Measurements from ENCODE around the gene ANO2. TPM values are rescaled to one million over a fixed set of nuclear protein-coding genes. Genes with fewer than 3 reads are reported as not detected.

Gene ANO2
- total RNA-seq, 1 donor from 2014 or later = 82.9 TPM

GRCh38 chr12:5534426-5535199, 410.4 kb downstream of the ANO2 start:
- no peak for DNase-seq

GRCh38 chr12:5533368-5533767, 411.7 kb downstream of the ANO2 start:
- no peak for DNase-seq

GRCh38 chr12:5525783-5526367, 419.2 kb downstream of the ANO2 start:
- DNase-seq = no peak

GRCh38 chr12:5524769-5525436, 420.2 kb downstream of the ANO2 start:
- no peak for DNase-seq

- DNase-seq = no peak
These were observed 420.8 kb downstream of the ANO2 start for GRCh38 chr12:5524116-5524768.

GRCh38 chr12:5523396-5524115, 421.5 kb downstream of the ANO2 start:
- no peak for DNase-seq

GRCh38 chr12:5522432-5523335, 422.4 kb downstream of the ANO2 start:
- no peak for DNase-seq

- no peak for DNase-seq
These were observed 423.4 kb downstream of the ANO2 start for GRCh38 chr12:5521456-5522325.

- no peak for DNase-seq
These were observed 424.2 kb downstream of the ANO2 start for GRCh38 chr12:5520831-5521230.

- no peak for DNase-seq
These were observed 425.0 kb downstream of the ANO2 start for GRCh38 chr12:5520037-5520436.

- DNase-seq = no peak
These were observed 426.3 kb downstream of the ANO2 start for GRCh38 chr12:5518584-5519365.

- DNase-seq = no peak
These were observed 428.5 kb downstream of the ANO2 start for GRCh38 chr12:5516371-5517241.

- no peak for DNase-seq
These were observed 429.6 kb downstream of the ANO2 start for GRCh38 chr12:5515458-5515857.

- DNase-seq = no peak
These were observed 430.5 kb downstream of the ANO2 start for GRCh38 chr12:5514545-5514944.

GRCh38 chr12:5514016-5514415, 431.0 kb downstream of the ANO2 start:
- DNase-seq = no peak

- no peak for DNase-seq
These were observed 431.7 kb downstream of the ANO2 start for GRCh38 chr12:5513406-5513805.

All from dermis blood vessel endothelial cell (primary cell).